RWPE2 (cell line): ENCODE measurements around the gene STAT3.

Experiments
- ATAC-seq: fragments of 200-7000 bp; cut with Tn5 transposase; 3 replicates; pipeline ENCODE4 v1.9.1; 2021; ENCODE audit warnings: low read depth
- DNase-seq: peaks from one replicate; pipeline ENCODE4 v3.0.0-alpha.2; 2020; ENCODE audit warnings: low spot score
- H3K27ac ChIP-seq: fragments of 450-650 bp; 2 replicates; pipeline ENCODE4 v1.5.1; 2017; ENCODE audit warnings: mild to moderate bottlenecking; ENCODE audit not compliant: poor library complexity, severe bottlenecking
- H3K27me3 ChIP-seq: fragments of 250-450 bp; sonication (Bioruptor Pico); 2 replicates; pipeline ENCODE4 v1.5.1; 2021; ENCODE audit warnings: mild to moderate bottlenecking, moderate library complexity; ENCODE audit not compliant: insufficient read depth, poor library complexity, severe bottlenecking
- H3K36me3 ChIP-seq: fragments of 250-450 bp; sonication (Bioruptor Pico); 2 replicates; pipeline ENCODE4 v1.5.1; 2020; ENCODE audit warnings: low read depth, mild to moderate bottlenecking, moderate library complexity
- H3K4me1 ChIP-seq: fragments of 250-450 bp; sonication (Bioruptor Pico); 2 replicates; pipeline ENCODE4 v1.5.1; 2021; ENCODE audit warnings: mild to moderate bottlenecking, moderate library complexity; ENCODE audit not compliant: insufficient read depth, poor library complexity, severe bottlenecking
- H3K4me3 ChIP-seq: fragments of 250-450 bp; sonication (Bioruptor Pico); 2 replicates; pipeline ENCODE4 v1.5.1; 2021; ENCODE audit warnings: mild to moderate bottlenecking, moderate library complexity; ENCODE audit not compliant: severe bottlenecking
- H3K9me3 ChIP-seq: fragments of 250-450 bp; sonication (Bioruptor Pico); 2 replicates; pipeline ENCODE4 v1.5.1; 2021; ENCODE audit warnings: mild to moderate bottlenecking, moderate library complexity; ENCODE audit not compliant: severe bottlenecking
- TF ChIP-seq, protein P1 (sequence below): fragments of 450-650 bp; IDR thresholded peaks from one replicate; pipeline ENCODE4 v1.5.1; 2017; ENCODE audit warnings: mild to moderate bottlenecking, moderate library complexity; ENCODE audit not compliant: poor library complexity, severe bottlenecking

The STAT3 gene

DNA sequence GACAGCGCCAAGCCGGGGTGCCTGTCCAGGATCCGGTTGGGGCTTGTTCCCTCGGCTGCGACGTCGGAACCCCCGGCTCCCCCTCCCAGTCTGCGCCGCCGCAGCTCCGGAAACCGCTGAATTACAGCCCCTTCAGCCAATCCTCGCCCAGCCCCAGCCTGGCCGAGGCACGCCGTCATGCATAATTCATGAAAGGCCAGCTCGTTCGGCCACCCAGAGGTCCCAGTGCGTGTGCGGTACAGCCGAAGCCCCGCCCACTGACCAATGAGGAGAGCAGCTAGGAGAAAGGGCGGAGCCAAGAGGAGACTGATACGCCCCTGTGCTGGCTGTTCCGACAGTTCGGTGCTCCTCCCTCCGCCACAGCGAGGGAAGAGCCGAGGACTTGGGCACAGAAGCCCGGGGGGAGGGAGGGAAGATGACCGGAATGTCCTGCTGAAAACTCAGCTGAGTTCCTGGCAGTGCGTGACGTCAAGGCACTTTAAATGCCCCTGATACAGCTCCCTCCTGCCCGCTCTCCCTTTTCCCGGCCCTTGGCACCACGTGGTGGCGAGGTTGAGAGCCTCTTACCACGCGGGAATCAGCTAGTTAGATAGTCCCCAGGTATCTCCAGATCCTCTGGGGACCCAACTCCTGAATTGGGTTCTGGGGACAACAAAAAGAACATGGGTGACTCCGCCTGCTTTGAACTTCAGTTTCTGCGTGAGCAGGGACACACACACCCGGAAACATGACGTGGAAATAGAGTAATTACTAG, at the start of gene STAT3:
Gene STAT3 (minus strand): TSS at position 62 of the 754 bp plus-strand sequence. CDS start 39,926 bp downstream, outside the sequence.
- TF ChIP-seq, protein P1, sequence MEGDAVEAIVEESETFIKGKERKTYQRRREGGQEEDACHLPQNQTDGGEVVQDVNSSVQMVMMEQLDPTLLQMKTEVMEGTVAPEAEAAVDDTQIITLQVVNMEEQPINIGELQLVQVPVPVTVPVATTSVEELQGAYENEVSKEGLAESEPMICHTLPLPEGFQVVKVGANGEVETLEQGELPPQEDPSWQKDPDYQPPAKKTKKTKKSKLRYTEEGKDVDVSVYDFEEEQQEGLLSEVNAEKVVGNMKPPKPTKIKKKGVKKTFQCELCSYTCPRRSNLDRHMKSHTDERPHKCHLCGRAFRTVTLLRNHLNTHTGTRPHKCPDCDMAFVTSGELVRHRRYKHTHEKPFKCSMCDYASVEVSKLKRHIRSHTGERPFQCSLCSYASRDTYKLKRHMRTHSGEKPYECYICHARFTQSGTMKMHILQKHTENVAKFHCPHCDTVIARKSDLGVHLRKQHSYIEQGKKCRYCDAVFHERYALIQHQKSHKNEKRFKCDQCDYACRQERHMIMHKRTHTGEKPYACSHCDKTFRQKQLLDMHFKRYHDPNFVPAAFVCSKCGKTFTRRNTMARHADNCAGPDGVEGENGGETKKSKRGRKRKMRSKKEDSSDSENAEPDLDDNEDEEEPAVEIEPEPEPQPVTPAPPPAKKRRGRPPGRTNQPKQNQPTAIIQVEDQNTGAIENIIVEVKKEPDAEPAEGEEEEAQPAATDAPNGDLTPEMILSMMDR: no peak
- DNase-seq: peak; percentile 100
- no peaks in the 10 kb centered on the region for H3K27me3 ChIP-seq
- H3K4me3 ChIP-seq: peak within 1 kb of the TSS; percentile 66
- H3K27ac ChIP-seq: peak within 1 kb of the TSS; percentile 75
- no peaks in the 10 kb centered on the region for H3K9me3 ChIP-seq
- ATAC-seq: peak; percentile 96
- peaks cover 14% of the 10 kb centered on the region for H3K4me1 ChIP-seq
- peaks cover 5% of the 10 kb centered on the region for H3K36me3 ChIP-seq

DNA sequence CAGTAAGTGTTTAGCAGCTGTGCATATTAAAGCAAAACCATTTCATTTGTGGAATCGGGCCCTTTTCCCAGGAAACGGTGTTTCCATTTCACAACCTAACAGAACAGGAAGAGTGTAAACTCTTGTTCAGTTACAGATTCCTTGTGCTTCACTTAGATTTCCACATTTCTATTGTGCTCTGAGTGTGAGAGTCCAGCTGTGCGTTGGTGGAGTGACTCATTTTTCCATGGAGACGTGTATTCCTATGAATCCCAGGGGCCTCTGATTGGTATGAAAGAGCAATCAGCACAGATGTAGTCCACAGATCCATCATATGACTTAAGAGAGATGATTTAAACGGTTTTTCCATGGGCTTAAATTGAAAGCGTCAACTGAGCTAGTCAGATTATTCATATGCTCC, 48.1 kb upstream of the STAT3 start:
- Histone ChIP-seq H3K4me1 (peaks cover 10% of the 10 kb centered on the region), H3K9me3 (no peaks in the 10 kb centered on the region), H3K4me3 (no peak overlapping the region), H3K36me3 (no peaks in the 10 kb centered on the region), H3K27ac (peak overlapping the region; percentile 51), H3K27me3 (no peaks in the 10 kb centered on the region)
- DNase-seq (no peak), ATAC-seq (peak; percentile 92)
- TF ChIP-seq, protein P1: no peak

DNA sequence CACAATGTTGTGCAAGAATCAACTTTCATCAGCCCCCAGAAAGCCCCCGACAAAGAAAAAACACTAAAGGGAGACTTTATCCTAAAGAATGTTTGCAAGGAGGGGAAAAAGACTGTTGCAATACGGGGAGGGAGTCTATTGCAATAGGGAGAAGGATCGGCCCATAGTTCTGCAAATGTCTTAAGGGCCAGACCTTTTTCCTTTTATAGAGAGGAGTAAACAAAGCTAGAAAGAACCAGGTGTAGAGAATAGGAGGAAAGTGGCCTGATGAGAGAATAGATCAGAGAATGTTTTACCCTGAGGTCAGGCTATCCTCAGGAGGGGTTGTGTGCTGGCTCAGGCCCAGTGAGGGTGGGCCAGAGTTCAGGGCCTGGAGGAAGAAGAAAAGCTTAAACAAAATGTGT, 43.5 kb upstream of the STAT3 start:
- Histone ChIP-seq H3K9me3 (no peaks in the 10 kb centered on the region), H3K4me1 (peaks cover 18% of the 10 kb centered on the region), H3K27ac (peak overlapping the region; percentile 27), H3K36me3 (no peaks in the 10 kb centered on the region), H3K4me3 (no peak overlapping the region), H3K27me3 (no peaks in the 10 kb centered on the region)
- ATAC-seq (no peak), DNase-seq (no peak)
- TF ChIP-seq, protein P1: no peak

DNA sequence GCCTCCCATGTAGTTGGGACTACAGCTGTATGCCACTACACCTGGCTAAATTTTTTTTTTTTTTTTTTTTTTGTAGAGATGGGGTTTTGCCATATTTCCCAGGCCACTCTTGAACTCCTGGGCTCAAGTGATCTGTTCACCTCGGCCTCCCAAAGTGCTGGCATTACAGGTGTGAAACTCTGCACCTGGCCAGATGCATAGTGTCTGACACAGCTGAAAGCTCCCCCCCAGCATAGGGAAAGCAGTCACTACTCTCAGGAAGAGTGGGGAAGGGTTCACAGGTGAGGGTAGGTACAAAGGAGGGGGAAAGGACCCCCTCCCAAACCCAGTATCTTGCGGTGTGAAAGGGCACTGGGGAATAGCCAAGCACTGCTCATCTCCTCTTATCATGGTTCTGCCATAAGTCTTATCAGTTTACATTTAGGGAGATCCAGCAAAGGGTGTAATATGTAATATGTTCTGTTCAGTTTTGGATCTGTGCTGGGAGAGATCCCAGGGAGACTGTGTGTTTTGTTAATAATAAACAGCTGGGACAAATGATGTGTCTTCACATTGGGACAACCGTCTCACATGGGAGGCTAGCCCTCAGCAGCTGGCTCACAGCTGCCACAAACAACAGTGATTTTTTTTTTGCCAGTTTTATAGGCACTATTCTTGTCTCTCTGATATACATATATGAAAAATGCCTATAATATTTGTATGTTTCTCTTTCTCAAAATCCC, 41.6 kb upstream of the STAT3 start:
- TF ChIP-seq, protein P1: no peak
- DNase-seq (no peak), ATAC-seq (no peak)
- Histone ChIP-seq H3K9me3 (no peaks in the 10 kb centered on the region), H3K27ac (peak overlapping the region; percentile 81), H3K4me3 (no peak overlapping the region), H3K36me3 (no peaks in the 10 kb centered on the region), H3K4me1 (peaks cover 8% of the 10 kb centered on the region), H3K27me3 (no peaks in the 10 kb centered on the region)
